H1 (cell line): Measurements from ENCODE around the gene OR2J1. TPM values are rescaled to one million over a fixed set of nuclear protein-coding genes. Genes with fewer than 3 reads are reported as not detected.

ENCODE experiments used
- TEAD4 ChIP-seq: IDR thresholded peaks from 2 replicates; pipeline ENCODE4 v1.6.1; 2012; ENCODE audit warnings: low read depth, low read length, inconsistent platforms, mixed read lengths
- polyA plus RNA-seq, 7 experiments: library from polyadenylated mRNA; depleted of rRNA in 3 of 7; stranded (reverse) in 5 of 7; unstranded in 2 of 7; fragments of >200 nt in 5 of 7; fragments of 200-250 nt in 2 of 7; gene quantifications; 1 replicate in 5 of 7; 2 replicates in 1 of 7; 4 replicates in 1 of 7; pipeline versions ENCODE4 v1.2.1 to v1.2.3, GENCODE V29; 2011 to 2013; ENCODE audit warnings: missing spikeins in 2 of 7, mixed read lengths in 2 of 7
- total RNA-seq: library from RNA; stranded (reverse); fragmentation: NEBNext Ultra II Directional; extraction: Animal tissue kit (Norgen Biotek cat#: 25700); gene quantifications from 2 replicates; pipeline ENCODE4 v1.2.1, GENCODE V29; 2021
- TF ChIP-seq, protein P1 (sequence below): fragments of 300-600 bp; sonication (generic); IDR thresholded peaks from 2 replicates; pipeline ENCODE4 v1.7.1; 2012; ENCODE audit warnings: low read length, moderate library complexity, mild to moderate bottlenecking, inconsistent platforms; ENCODE audit not compliant: insufficient replicate concordance
- TF ChIP-seq, protein P2 (sequence below): IDR thresholded peaks from 2 replicates; pipeline ENCODE4 v1.6.1; 2012; ENCODE audit warnings: inconsistent platforms

OR2J1 gene
- total and polyA plus RNA-seq, 2 of the 8 experiments (the other 6 are each of a cell fraction or from before 2014, with no cell fraction given), result not detected

DNA sequence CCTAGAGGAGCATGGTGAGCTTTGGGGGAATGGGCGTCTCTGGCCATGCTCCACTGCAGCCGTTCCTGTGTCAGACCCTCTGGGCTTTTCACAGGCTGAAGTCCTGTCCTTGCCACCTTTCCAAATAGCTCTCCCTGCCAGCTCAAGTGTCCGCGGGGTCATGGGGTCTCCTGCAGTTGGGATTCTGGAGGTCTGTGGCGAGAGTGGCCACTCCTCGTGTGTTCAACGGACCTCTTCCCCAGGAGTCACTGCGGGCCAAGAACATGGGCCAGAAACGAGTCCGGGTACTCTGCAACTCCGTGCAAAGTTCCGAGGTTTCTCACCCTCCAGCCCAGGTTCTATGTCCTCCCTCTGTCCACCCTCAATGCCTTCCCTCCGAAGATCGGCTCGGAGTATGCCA lies 16.8 kb upstream of the OR2J1 start (continued):
- TF ChIP-seq, protein P1, sequence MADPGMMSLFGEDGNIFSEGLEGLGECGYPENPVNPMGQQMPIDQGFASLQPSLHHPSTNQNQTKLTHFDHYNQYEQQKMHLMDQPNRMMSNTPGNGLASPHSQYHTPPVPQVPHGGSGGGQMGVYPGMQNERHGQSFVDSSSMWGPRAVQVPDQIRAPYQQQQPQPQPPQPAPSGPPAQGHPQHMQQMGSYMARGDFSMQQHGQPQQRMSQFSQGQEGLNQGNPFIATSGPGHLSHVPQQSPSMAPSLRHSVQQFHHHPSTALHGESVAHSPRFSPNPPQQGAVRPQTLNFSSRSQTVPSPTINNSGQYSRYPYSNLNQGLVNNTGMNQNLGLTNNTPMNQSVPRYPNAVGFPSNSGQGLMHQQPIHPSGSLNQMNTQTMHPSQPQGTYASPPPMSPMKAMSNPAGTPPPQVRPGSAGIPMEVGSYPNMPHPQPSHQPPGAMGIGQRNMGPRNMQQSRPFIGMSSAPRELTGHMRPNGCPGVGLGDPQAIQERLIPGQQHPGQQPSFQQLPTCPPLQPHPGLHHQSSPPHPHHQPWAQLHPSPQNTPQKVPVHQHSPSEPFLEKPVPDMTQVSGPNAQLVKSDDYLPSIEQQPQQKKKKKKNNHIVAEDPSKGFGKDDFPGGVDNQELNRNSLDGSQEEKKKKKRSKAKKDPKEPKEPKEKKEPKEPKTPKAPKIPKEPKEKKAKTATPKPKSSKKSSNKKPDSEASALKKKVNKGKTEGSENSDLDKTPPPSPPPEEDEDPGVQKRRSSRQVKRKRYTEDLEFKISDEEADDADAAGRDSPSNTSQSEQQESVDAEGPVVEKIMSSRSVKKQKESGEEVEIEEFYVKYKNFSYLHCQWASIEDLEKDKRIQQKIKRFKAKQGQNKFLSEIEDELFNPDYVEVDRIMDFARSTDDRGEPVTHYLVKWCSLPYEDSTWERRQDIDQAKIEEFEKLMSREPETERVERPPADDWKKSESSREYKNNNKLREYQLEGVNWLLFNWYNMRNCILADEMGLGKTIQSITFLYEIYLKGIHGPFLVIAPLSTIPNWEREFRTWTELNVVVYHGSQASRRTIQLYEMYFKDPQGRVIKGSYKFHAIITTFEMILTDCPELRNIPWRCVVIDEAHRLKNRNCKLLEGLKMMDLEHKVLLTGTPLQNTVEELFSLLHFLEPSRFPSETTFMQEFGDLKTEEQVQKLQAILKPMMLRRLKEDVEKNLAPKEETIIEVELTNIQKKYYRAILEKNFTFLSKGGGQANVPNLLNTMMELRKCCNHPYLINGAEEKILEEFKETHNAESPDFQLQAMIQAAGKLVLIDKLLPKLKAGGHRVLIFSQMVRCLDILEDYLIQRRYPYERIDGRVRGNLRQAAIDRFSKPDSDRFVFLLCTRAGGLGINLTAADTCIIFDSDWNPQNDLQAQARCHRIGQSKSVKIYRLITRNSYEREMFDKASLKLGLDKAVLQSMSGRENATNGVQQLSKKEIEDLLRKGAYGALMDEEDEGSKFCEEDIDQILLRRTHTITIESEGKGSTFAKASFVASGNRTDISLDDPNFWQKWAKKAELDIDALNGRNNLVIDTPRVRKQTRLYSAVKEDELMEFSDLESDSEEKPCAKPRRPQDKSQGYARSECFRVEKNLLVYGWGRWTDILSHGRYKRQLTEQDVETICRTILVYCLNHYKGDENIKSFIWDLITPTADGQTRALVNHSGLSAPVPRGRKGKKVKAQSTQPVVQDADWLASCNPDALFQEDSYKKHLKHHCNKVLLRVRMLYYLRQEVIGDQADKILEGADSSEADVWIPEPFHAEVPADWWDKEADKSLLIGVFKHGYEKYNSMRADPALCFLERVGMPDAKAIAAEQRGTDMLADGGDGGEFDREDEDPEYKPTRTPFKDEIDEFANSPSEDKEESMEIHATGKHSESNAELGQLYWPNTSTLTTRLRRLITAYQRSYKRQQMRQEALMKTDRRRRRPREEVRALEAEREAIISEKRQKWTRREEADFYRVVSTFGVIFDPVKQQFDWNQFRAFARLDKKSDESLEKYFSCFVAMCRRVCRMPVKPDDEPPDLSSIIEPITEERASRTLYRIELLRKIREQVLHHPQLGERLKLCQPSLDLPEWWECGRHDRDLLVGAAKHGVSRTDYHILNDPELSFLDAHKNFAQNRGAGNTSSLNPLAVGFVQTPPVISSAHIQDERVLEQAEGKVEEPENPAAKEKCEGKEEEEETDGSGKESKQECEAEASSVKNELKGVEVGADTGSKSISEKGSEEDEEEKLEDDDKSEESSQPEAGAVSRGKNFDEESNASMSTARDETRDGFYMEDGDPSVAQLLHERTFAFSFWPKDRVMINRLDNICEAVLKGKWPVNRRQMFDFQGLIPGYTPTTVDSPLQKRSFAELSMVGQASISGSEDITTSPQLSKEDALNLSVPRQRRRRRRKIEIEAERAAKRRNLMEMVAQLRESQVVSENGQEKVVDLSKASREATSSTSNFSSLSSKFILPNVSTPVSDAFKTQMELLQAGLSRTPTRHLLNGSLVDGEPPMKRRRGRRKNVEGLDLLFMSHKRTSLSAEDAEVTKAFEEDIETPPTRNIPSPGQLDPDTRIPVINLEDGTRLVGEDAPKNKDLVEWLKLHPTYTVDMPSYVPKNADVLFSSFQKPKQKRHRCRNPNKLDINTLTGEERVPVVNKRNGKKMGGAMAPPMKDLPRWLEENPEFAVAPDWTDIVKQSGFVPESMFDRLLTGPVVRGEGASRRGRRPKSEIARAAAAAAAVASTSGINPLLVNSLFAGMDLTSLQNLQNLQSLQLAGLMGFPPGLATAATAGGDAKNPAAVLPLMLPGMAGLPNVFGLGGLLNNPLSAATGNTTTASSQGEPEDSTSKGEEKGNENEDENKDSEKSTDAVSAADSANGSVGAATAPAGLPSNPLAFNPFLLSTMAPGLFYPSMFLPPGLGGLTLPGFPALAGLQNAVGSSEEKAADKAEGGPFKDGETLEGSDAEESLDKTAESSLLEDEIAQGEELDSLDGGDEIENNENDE, result no peak
- TF ChIP-seq, protein P2, sequence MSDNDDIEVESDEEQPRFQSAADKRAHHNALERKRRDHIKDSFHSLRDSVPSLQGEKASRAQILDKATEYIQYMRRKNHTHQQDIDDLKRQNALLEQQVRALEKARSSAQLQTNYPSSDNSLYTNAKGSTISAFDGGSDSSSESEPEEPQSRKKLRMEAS, result no peak
- no peak for TF ChIP-seq TEAD4
